IMR-90 (cell line): ENCODE results near the gene SPSB2.

ENCODE experiments used
- CEBPB ChIP-seq: IDR thresholded peaks from 2 replicates; pipeline ENCODE4 v1.6.1; 2012; ENCODE audit warnings: low read depth, low read length, improper control_type of control experiment
- FOS ChIP-seq: fragments of 150-350 bp; IDR thresholded peaks from 2 replicates; pipeline ENCODE4 v1.6.1; 2016; ENCODE audit warnings: low read depth, low read length
- MAFK ChIP-seq: IDR thresholded peaks from 2 replicates; pipeline ENCODE4 v1.6.1; 2012; ENCODE audit warnings: low read depth, low read length, improper control_type of control experiment
- MXI1 ChIP-seq: IDR thresholded peaks from 2 replicates; pipeline ENCODE4 v1.6.1; 2012; ENCODE audit warnings: low read depth, mild to moderate bottlenecking, low read length, moderate library complexity, borderline replicate concordance
- NFE2L2 ChIP-seq: fragments of 150-350 bp; IDR thresholded peaks from 2 replicates; pipeline ENCODE4 v1.6.1; 2016; ENCODE audit warnings: low read depth, mild to moderate bottlenecking, low read length
- POLR2A ChIP-seq: IDR thresholded peaks from 2 replicates; pipeline ENCODE4 v1.6.1; 2012; ENCODE audit warnings: mild to moderate bottlenecking, low read depth, low read length
- RAD21 ChIP-seq: IDR thresholded peaks from 2 replicates; pipeline ENCODE4 v1.6.1; 2012; ENCODE audit warnings: low read length, improper control_type of control experiment
- USF2 ChIP-seq: fragments of 150-350 bp; IDR thresholded peaks from 2 replicates; pipeline ENCODE4 v1.6.1; 2017; ENCODE audit warnings: mild to moderate bottlenecking, antibody characterized with exemption, low read length, low read depth
- TF ChIP-seq, protein P1 (sequence below): conservative IDR thresholded peaks from 2 replicates; pipeline ENCODE4 v1.5.1; 2012; ENCODE audit warnings: mild to moderate bottlenecking, low read depth, low read length, improper control_type of control experiment

DNA sequence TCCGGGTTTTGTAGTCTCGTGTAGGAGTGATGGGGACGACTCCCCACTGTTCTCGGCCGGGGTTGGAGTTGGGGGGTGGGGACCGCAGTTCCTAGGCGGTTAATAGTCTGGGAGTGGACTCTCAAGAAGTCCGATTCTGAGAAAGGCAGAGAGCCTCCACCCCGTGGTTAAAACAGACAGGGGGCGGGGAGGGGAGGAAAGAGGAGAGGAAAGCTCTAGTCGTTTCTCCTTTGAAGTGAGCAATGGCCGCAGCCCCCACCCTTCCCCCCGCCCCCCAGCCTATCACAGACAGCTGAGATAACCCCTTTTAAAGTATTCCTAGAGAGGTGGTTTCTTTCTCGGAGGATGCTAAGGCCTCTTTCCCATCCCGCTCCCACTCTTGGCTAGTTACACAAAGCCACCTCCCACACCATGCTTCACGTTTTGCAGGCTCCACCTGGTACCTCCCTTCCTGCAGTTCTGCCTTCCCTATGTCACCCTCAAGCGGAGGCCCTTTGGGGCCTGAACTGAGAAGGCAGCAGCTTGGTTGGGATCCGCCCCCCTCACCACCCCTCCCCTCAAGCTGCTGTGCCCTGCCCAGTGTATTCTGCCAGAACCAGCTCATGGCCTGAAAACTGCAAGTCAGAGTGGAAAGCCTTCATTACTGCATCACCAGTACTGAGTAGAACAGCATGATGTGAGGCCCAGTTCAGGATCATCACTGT, 20.3 kb downstream of the SPSB2 start:
- no peak for TF ChIP-seq CEBPB
- TF ChIP-seq FOS, result no peak
- TF ChIP-seq, protein P1, sequence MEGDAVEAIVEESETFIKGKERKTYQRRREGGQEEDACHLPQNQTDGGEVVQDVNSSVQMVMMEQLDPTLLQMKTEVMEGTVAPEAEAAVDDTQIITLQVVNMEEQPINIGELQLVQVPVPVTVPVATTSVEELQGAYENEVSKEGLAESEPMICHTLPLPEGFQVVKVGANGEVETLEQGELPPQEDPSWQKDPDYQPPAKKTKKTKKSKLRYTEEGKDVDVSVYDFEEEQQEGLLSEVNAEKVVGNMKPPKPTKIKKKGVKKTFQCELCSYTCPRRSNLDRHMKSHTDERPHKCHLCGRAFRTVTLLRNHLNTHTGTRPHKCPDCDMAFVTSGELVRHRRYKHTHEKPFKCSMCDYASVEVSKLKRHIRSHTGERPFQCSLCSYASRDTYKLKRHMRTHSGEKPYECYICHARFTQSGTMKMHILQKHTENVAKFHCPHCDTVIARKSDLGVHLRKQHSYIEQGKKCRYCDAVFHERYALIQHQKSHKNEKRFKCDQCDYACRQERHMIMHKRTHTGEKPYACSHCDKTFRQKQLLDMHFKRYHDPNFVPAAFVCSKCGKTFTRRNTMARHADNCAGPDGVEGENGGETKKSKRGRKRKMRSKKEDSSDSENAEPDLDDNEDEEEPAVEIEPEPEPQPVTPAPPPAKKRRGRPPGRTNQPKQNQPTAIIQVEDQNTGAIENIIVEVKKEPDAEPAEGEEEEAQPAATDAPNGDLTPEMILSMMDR, result no peak
- peak; percentile 54 for TF ChIP-seq MXI1
- TF ChIP-seq USF2, result no peak
- TF ChIP-seq RAD21, result no peak
- TF ChIP-seq MAFK, result no peak
- TF ChIP-seq POLR2A, result peak; percentile 64
- peak; percentile 61; the same call in 1 of the 2 replicates for TF ChIP-seq NFE2L2
